Measurements from ENCODE around the gene BCL11A. TPM values are rescaled to one million over a fixed set of nuclear protein-coding genes. Genes with fewer than 3 reads are reported as not detected.

Gene BCL11A
- total RNA-seq, 2 experiments from 2014 or later, result 2.3 to 3.3 TPM

GRCh38 chr2:60493804-60494387 is 59.6 kb downstream of the BCL11A start:
- TF ChIP-seq, protein P1, sequence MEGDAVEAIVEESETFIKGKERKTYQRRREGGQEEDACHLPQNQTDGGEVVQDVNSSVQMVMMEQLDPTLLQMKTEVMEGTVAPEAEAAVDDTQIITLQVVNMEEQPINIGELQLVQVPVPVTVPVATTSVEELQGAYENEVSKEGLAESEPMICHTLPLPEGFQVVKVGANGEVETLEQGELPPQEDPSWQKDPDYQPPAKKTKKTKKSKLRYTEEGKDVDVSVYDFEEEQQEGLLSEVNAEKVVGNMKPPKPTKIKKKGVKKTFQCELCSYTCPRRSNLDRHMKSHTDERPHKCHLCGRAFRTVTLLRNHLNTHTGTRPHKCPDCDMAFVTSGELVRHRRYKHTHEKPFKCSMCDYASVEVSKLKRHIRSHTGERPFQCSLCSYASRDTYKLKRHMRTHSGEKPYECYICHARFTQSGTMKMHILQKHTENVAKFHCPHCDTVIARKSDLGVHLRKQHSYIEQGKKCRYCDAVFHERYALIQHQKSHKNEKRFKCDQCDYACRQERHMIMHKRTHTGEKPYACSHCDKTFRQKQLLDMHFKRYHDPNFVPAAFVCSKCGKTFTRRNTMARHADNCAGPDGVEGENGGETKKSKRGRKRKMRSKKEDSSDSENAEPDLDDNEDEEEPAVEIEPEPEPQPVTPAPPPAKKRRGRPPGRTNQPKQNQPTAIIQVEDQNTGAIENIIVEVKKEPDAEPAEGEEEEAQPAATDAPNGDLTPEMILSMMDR (IDR thresholded peaks at IDR 0.05), result no peak
- ChIA-PET POLR2A (no interaction called here), CTCF (no interaction called here)
- H3K36me3 ChIP-seq (ENCODE audit: insufficient read depth, low read length), result no peaks in the 10 kb centered on the region
- H3K4me1 Mint-ChIP-seq (ENCODE audit: low read depth), result no peaks in the 10 kb centered on the region
- intact Hi-C loops (cut with DNase I, micrococcal nuclease), result no loop called here
- DNase-seq, result no peak
- no peak for ATAC-seq (ENCODE audit: poor library complexity)
- H3K9me3 ChIP-seq (ENCODE audit: control insufficient read depth in 1 of 2, insufficient read depth in 1 of 2, low read length in 2 of 2), result no peaks in the 10 kb centered on the region
- no peaks in the 10 kb centered on the region for H3K9me3 Mint-ChIP-seq
- no peaks in the 10 kb centered on the region for H3K27me3 ChIP-seq (ENCODE audit: control insufficient read depth in 1 of 2, insufficient read depth in 2 of 2, low read length in 2 of 2)
- H3K4me3 ChIP-seq (ENCODE audit: low read length), result no peak overlapping the region
- no peaks in the 10 kb centered on the region for H3K36me3 Mint-ChIP-seq (ENCODE audit: low read depth)
- no peak overlapping the region for H3K27ac Mint-ChIP-seq
- no peak overlapping the region for H3K27ac ChIP-seq (ENCODE audit: low read depth in 1 of 2, low read length in 2 of 2)
- no peak overlapping the region for H3K4me3 Mint-ChIP-seq
- H3K4me1 ChIP-seq (ENCODE audit: insufficient read depth, low read length), result no peaks in the 10 kb centered on the region
- no peaks in the 10 kb centered on the region for H3K27me3 Mint-ChIP-seq

DNA sequence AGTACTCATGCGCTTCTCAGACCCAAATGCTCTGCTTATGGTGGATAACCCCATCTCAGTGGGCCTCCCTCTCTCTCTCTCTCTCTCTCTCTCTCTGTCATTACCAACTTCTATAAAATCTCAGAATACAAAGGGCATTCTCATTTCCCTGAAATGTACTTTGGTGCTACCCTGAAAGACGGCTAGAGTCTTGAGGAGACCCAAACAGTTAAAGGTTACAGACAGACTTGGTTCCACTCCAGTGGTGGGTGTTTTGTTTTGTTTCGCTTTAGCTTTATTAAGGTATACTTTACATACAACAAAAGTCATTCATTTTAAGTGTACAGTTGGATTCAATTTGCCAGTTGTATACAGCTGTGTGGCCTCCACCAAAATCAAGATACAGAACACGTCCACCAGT is 60.9 kb downstream of the BCL11A start:
- ChIA-PET POLR2A (no interaction called here), CTCF (no interaction called here)
- Histone ChIP-seq H3K9me3 (ENCODE audit: control insufficient read depth in 1 of 2, insufficient read depth in 1 of 2, low read length in 2 of 2) (no peaks in the 10 kb centered on the region), H3K36me3 (ENCODE audit: insufficient read depth, low read length) (no peaks in the 10 kb centered on the region), H3K27me3 (ENCODE audit: control insufficient read depth in 1 of 2, insufficient read depth in 2 of 2, low read length in 2 of 2) (no peaks in the 10 kb centered on the region), H3K4me3 (ENCODE audit: low read length) (no peak overlapping the region), H3K4me1 (ENCODE audit: insufficient read depth, low read length) (no peaks in the 10 kb centered on the region), H3K27ac (ENCODE audit: low read depth in 1 of 2, low read length in 2 of 2) (no peak overlapping the region)
- no peak overlapping the region for H3K27ac Mint-ChIP-seq
- no peak overlapping the region for H3K4me3 Mint-ChIP-seq
- DNase-seq (no peak), ATAC-seq (ENCODE audit: poor library complexity) (no peak)
- intact Hi-C loops (cut with DNase I, micrococcal nuclease), result no loop called here
- no peaks in the 10 kb centered on the region for H3K4me1 Mint-ChIP-seq (ENCODE audit: low read depth)
- H3K9me3 Mint-ChIP-seq, result no peaks in the 10 kb centered on the region
- TF ChIP-seq, protein P1 (IDR thresholded peaks at IDR 0.05), result no peak
- no peaks in the 10 kb centered on the region for H3K36me3 Mint-ChIP-seq (ENCODE audit: low read depth)
- no peaks in the 10 kb centered on the region for H3K27me3 Mint-ChIP-seq

- Histone ChIP-seq H3K4me1 (ENCODE audit: insufficient read depth, low read length) (no peaks in the 10 kb centered on the region), H3K4me3 (ENCODE audit: low read length) (no peak overlapping the region), H3K9me3 (ENCODE audit: control insufficient read depth in 1 of 2, insufficient read depth in 1 of 2, low read length in 2 of 2) (no peaks in the 10 kb centered on the region), H3K27me3 (ENCODE audit: control insufficient read depth in 1 of 2, insufficient read depth in 2 of 2, low read length in 2 of 2) (no peaks in the 10 kb centered on the region), H3K27ac (ENCODE audit: low read depth in 1 of 2, low read length in 2 of 2) (no peak overlapping the region), H3K36me3 (ENCODE audit: insufficient read depth, low read length) (no peaks in the 10 kb centered on the region)
- Mint-ChIP-seq H3K27ac (no peak overlapping the region), H3K36me3 (ENCODE audit: low read depth) (no peaks in the 10 kb centered on the region), H3K27me3 (no peaks in the 10 kb centered on the region), H3K4me1 (ENCODE audit: low read depth) (no peaks in the 10 kb centered on the region), H3K9me3 (no peaks in the 10 kb centered on the region), H3K4me3 (no peak overlapping the region)
- ChIA-PET CTCF (no interaction called here), POLR2A (no interaction called here)
- intact Hi-C loops (cut with DNase I, micrococcal nuclease), result no loop called here
- TF ChIP-seq, protein P1 (IDR thresholded peaks at IDR 0.05), result no peak
- ATAC-seq (ENCODE audit: poor library complexity) (no peak), DNase-seq (no peak)
Measured at GRCh38 chr2:60490848-60491247, 62.6 kb downstream of the BCL11A start.

All from CD4-positive, alpha-beta T cell (primary cell).